CD4-positive, alpha-beta T cell treated with Interleukin-6 at 100 ng/mL for 8 hours (primary cell): ENCODE data around the gene KLF5.
"Not testable (repeated sequence)": the region's sequence is repeated elsewhere in the genome, so short reads cannot be mapped to it uniquely, and the experiment has no call there.

Experiments
- DNase-seq: peaks from one replicate; pipeline ENCODE4 v3.0.0-alpha.2; 2020; ENCODE audit warnings: mixed read lengths, low spot score

The KLF5 gene

DNA sequence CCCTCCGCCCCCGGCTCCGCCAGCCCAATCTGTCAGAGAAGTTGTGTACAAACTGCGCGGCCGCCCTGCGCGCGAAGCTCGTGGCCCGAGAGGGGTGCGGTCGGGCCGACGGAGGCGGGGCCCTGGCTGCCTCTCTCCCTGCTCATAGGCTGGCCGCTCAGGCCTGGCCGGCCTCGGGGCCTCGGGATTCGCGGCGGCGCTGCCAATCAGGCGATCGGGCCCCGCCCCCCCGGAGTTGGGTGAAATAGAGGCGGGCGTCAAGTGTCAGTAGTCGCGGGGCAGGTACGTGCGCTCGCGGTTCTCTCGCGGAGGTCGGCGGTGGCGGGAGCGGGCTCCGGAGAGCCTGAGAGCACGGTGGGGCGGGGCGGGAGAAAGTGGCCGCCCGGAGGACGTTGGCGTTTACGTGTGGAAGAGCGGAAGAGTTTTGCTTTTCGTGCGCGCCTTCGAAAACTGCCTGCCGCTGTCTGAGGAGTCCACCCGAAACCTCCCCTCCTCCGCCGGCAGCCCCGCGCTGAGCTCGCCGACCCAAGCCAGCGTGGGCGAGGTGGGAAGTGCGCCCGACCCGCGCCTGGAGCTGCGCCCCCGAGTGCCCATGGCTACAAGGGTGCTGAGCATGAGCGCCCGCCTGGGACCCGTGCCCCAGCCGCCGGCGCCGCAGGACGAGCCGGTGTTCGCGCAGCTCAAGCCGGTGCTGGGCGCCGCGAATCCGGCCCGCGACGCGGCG, at the start of gene KLF5:
Gene KLF5 (plus strand): TSS at position 270 of the 724 bp plus-strand sequence. CDS start 323 bp downstream, at position 593.
- DNase-seq, result peak; percentile 92

DNA sequence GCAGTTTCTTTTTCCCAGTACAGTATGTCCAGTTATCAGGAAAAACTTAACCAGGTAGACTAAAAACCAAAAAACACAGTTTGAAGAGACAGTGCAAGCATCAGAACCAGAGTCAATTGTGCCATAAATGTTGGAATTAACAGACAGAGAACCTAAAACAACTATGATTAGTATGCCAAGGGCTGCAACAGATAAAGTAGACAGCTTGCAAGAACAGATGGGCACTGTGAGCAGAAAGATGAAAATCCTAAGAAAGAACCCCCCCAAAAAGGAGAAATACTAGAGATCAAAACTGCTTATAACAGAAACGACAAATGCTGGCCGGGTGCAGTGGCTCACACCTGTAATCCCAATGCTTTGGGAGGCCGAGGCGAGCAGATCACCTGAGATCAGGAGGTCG, 47.1 kb upstream of the KLF5 start:
- no peak for DNase-seq

DNA sequence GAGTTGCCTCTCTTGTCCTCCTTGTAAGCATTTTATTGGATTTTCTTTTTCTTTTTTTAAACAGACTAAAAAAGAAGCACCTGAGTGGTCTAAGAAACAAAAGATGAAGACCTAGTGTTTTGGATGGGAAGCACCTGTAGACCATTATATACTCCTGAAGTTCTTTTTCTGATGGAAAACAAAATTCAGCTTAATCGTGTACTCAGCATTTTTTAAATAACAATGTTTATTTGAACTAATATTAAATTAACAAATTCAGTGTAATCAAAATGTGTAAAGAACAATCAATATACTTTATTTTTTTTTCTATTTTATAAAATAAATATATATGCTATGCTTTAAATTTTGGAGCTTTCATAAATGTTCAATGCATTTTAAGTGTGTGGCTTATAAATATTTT, 43.0 kb upstream of the KLF5 start:
- no peak for DNase-seq

DNA sequence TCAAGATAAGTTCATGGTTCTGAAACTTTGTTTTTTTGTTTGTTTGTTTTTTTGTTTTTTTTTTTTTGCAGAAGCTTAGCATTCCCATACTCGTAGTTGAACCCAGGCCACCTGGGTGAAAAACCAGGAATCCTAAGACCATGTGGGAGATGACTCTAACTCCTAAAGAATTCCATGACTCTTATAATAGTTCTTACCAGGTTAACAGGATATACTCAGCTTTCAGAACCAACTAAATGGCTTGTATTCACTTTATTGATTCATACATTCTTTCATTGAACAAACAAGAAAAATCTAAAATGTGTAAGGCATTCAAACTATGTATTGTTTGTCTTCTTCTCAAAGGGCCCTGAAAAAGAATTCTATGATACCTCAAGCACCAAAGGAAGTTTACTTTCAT, 40.5 kb upstream of the KLF5 start:
- DNase-seq, result no peak

DNA sequence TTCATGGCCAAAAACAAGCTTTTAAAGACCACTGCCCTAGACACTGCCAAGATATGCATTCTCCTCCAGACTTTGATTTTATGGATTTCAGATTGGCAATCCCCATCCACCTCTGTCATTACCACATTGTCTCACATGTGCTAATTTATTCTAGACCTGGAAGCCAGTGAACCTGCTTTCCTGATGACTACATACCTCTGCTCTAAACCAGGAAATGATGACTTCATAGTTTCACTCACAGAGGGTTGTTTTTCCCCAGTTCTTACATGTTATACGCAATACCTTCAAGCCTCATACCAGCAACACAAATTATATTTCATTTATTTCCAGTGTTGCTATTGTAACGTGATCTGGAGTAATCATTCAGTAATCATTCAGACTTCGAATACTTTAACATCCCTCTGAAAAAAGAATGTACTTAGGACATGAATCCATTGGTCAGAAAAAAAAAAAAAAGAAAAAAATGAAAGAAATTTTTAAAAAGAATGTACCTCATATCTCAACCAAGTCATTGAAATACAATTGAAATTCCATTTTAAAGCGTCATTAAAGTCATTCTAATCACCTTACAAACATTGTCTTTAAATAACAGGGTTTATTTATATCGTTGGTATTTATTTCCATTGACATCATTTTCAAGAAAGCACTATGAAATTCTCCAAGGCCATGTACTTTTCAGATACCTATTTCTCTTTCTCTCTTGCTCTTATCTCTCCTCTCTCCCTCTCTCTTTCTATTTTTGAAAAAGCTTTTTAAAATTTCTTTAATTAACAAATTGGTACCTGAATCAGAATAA, 33.4 kb upstream of the KLF5 start:
- DNase-seq, result no peak

DNA sequence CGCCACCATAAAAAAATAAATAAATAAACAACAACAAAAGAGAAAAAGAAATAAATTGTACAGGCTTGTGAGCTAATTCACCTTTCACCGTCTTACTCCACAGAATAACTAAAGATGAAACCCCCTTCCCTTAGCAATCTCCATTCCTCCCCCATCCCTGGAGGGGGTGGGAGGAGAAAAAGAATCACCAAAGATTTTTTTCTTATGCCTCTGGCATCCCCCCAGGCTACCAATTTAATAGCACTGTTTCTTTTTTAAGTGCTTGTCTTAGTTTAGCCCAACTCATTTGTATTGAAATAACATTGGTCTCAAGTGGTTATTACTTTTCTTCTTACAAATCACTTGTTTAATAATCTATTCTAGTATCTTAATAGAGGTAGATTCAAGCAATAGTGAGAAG, 23.9 kb upstream of the KLF5 start:
- DNase-seq, result no peak

DNA sequence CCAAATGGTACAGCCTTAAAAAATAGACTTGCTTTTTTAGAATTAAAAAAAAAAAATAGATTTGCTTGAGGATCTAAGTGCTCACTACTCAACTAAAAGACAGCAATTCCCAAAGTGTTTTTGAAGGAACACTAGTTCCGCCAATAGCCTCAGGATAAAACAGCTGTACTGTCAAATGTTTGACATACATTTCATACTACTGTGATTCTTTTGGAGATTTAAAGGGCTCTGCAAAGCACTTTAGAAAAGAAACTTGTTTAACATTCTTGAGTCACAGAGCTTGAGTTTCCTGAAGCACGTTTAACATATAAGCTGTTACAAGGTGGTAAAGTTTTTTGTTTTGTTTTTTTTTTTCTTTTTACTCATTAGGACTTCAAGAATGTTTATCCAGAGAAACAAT, 23.1 kb upstream of the KLF5 start:
- no peak for DNase-seq

DNA sequence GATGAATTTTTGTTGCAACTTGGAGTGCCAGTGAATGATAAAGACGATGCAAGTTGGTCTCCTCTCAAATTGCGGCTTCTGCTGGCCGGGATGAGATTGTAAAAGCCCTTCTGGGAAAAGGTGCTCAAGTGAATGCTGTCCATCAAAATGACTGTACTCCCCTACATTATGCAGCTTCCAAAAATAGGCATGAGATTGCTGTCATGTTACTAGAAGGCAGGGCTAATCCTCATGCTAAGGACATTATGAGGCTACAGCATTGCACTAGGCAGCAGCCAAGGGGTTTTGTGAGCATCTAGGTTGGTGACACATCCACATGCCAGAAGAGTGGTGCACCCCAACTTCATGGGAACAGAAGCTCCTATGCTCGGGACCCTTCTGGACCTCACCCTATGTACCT, 22.2 kb upstream of the KLF5 start:
- no peak for DNase-seq

DNA sequence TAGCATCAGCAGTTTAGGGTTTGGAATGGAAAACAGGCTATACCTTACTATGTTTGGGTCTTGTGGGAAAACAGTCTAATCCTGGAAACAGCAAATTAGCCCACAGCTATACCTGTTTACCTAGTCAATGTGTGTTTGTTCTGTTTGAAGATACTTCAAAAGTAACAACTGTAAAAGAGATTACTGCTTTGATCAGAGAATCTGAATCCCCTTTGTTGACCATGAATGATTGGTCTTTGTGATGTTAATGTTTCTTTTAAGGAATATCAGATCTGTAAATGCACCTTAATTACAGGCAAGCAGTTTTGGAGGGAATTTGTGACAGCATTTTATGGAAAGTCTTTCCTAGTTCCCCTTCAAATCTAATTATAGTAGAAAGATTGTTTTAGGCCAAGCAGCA, 20.7 kb upstream of the KLF5 start:
- no peak for DNase-seq

DNA sequence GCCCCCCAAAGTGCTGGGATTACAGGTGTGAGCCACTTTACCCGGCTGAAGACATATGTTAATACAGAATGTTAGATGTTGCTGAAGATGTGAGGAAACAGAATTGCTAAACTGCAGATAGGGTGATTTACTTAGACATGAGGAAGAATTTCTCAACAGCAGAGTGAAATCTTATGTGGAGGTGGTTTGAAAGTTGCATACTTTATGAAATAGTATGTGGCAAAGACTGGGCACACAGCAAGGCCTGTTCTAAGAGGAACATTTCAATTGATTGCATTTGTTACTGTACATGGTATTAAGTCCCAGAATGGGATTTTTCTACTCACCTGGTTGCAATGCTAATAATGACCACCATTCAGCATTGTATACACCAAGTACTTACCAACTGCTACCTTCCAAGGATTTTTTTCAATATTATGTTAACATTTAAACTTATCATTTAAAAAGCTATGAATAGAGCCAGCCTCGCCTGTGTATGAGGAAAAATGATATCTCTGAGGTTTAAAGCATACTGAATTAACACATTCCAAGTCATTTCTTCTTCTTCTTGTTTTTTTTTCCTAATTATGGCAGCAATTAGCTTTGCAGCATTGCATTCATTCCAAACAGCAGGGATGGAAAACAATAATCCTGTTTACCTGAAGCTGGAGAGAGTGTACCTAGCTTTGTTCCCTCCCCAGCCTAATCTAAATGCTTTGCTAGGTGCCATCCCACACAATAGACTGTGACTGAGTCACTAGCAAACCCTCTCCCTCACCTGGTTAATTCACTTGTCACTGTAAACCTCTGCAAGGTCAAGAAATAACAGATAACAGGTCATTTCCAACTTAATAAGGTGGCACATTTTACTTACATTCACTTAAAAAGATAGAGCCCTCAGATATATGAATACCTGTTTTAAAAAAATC, 19.4 kb upstream of the KLF5 start:
- no peak for DNase-seq

DNA sequence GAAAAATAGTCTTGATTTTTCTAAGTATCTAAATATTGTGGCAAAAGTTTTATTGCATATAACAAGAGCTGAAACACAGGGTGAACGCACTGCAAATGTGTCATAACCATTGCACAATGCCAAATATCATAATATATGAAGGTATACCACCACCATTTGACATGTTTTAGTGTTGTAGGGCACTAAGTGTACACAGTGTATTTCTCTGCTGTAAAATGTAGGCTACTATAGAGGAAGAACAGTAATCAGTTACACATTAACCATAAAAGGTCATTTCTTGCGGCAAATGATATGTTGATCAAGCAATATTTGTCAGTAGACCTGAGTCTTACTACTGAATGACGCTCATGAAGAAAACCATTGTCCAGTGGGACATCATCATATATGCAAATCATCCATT, 18.3 kb upstream of the KLF5 start:
- no peak for DNase-seq

DNA sequence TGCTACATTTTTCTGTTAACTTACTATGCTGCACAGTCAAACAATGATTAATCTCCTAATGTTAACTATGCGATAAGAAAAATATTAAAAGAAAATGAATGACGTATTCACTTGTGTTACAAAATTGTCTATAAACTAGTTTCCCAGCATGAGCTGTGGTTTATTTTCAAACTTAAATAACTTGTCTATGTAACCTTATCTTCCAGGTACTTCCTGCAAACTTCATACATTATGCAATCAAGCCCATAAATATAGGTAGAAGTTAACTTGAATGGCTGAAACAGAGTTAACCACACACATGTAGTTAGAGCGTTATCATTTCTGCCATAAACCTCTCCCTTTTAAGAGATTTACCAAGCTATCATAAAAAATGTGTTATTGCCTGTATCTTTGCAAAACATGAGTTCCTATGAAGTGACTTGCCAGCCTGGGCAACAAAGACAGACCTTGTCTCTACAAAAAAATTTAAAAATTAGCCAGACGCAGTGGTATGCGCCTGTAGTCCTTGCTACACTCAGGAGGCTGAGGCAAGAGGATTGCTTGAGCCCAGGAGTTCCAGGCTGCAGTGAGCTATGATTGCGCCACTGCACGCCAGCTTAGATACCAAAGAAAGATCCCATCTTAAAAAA, 17.7 kb upstream of the KLF5 start:
- no peak for DNase-seq

DNA sequence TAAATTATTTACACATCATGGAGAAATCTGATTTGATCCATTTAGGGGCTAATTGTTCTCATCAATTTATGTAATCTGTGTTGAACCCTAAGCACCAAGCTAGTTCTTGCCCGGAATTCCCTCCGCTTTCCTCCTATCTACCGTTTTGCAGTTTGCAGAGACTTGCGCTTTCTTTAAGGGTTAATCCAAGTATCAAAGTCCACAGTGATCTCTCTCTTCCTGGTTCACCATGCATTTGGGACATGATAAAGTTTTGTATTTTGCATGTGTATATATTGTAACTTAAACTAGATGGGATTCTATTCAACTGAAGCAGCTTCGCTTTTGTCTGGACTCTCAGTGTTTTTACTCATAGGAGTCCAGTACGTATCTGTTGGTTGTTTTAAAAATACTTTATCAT, 13.8 kb upstream of the KLF5 start:
- no peak for DNase-seq

DNA sequence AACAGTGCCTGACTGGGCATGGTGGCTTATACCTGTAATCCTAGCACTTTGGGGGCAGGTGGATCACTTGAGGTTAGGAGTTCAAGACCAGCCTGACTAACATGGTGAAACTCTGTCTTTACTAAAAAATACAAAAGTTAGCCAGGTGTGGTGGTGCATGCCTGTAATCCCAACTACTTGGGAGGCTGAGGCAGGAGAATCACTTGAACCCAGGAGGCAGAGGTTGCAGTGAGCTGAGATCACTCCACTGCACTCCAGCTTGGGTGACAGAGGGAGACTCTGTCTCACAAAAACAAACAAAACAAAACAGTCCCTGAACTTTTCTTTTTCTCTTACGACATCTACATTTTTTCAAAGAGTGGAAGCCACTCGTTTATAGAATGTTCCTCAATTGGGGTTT, 10.2 kb upstream of the KLF5 start:
- not testable (repeated sequence) for DNase-seq

DNA sequence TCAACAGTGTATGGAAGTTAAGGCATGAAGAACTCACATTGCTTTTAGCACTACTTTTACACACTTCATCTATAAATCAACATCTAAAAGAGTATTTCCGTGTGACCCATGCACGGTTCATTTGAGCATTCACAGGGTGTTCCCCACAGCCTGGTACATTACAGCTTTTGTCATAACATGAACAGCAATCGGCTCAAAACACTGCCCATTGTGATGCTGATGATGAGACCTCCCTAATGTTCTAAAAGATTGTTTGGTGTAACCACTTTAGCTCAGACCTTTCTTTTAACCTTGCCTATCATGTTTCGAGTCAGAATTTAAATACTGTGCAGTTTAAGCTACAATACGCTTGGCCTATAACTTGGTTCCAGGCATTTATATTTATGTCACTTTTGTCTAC, 4.1 kb upstream of the KLF5 start:
- no peak for DNase-seq

DNA sequence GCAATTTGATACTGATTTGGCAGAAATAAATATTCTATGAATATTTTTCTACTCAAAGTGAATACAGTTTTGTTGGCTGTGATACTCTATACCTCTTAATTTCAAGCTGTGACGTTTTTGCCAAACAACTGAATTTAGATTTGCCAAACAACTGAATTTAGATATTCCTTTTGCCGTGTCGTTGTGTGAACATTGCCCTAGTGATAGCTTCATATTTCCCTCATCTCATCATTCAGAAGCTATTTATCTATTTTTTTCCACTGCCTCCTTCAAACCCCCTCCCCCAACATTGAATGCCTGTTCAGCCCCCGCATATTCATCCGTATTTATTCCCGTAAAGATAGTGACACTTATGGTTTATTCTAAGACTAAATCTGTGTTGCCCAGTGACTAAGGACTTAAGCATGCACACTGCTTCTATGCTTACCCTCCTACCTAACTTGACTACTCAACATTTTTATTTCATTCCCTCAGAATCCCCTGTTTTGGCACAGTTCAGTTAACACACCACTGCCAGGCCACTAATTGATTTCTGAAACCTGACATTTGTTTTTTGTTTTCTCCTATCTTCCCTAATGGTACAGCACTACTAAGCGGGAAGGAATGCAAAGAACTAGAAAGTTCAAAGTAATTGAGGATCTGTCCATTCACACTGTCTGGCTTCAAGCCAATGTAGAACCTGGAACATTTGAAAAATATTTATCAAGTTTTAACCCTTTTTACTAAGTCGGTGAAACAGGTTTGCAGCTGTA, 2.8 kb upstream of the KLF5 start:
- no peak for DNase-seq

DNA sequence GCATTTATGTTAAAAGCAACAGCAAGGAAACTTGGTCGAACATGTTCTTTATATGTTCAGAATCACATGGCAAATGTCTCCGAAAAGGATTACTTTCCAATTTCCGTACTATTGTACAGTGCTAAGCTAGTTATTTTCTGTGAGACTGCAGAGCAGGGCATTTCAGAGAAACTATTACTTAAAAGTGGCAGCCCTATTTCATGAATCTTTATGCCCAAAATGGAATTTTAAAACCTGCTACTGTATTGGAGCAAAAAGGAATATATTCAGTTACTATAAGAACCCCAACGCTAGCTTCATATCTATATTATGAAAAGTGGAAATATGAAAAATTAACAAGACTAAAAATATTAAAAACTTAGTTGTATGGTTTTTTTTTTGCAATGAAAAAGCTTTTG, 2.2 kb upstream of the KLF5 start:
- DNase-seq, result no peak

DNA sequence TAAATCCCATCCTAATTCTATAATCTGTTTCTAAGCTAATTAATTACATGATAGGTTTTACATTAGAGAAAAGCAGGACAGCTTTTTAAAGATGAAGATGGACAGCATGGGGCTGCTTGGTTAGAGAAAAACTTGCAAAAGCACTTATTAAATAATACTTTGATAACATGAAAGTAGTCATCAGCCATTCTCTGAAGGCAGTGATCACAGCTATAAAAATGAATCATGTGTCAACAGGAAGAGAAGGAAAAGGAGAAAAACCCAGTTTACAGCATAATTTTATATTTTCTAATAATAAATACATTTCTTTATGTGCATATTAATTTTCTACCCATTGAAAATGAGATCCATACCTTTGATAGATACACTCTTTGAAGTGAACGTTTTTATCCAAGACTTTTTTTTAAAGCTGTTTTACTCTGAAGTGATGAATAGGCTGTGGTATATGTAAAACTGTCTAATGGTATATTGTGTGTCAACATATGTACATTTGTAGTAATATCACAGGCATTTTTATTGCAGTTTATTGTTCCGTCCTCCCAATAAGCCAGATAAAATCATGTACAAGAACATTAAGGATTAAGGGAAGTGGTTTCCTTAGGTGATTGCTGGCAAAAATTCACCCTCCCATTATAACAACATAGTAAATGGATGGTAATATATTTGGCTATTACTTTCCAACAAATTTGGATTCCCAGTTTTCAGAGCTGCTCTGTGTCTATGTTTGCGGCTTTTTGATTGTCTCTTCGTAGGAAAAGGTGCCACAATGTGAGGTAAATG, 1.3 kb upstream of the KLF5 start:
- DNase-seq, result no peak

DNA sequence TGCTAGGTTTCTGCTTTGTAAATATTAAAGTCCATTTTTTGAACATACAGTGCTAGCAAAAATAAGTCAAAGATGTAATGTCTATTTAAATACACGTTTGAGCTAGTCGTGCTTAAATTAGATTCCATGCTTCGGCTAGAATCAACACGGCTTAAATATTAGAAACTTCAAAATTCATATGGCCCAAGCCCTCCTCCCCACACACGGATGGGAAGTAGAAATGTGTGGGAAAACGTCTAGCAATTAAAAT, 816 bp upstream of the KLF5 start:
- DNase-seq, result no peak

DNA sequence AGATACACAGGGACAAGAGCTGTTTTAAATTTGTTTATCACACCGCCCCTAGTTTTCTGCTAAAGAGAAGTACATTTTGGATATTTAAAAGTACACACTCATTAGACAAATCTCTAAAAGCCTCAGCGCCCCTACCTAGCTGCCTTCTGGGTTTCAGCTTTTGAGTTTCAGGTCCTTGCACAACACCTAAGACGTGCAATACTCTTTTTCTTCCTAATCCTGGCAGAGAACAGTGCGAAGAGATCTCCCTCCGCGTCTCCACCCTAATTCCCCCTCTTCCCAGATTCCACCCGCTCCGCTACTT, 421 bp upstream of the KLF5 start:
- DNase-seq, result no peak
